Testis (tissue), 2 donors: ENCODE measurements around the gene SCUBE3.

Experiments used
- POLR2A ChIP-seq: fragments of 450-650 bp; IDR thresholded peaks from one replicate; pipeline ENCODE4 v1.6.1; 2017; ENCODE audit warnings: antibody characterized with exemption, mild to moderate bottlenecking, moderate library complexity
- TF ChIP-seq, protein P1 (sequence below), 3 experiments: fragments of 450-650 bp in 2 of 3; fragments of 200-600 bp in 1 of 3; sonication (generic) in 1 of 3; IDR thresholded peaks; one replicate each; pipeline ENCODE4 v1.5.1; 2016 to 2019; ENCODE audit warnings: antibody characterized with exemption in 3 of 3, mild to moderate bottlenecking in 2 of 3, moderate library complexity in 1 of 3

DNA sequence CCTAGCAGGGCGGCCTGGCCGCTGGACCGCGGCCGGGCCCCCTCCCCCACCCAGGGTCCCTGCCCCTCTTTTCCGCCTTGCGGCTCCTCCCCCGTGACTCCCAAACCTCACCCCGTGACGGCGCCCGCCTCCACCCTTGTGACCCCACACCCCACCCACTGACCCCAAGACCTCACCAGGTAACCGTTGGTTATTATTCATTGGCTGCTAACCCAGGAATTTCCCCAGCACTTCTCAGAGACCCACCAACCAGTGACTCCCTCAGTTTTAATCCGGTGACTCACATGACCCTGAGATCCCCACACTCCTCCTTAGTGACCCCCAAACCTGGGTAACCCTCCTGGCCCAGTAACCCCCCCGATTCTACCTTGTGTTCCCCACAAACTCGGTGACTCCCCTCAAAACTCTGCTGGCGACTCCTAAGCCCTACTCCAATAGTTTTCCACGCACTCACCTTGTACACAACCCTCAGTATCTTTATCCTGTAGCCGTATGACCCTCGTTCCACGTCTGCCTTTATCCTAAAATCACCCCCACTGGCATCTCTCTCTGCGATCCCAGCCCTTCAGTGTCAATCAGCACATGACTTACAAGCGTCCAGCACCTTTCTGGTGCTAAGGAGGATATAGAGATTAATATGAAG, 46.3 kb downstream of the SCUBE3 start:
- no peak for TF ChIP-seq POLR2A
- TF ChIP-seq, protein P1, sequence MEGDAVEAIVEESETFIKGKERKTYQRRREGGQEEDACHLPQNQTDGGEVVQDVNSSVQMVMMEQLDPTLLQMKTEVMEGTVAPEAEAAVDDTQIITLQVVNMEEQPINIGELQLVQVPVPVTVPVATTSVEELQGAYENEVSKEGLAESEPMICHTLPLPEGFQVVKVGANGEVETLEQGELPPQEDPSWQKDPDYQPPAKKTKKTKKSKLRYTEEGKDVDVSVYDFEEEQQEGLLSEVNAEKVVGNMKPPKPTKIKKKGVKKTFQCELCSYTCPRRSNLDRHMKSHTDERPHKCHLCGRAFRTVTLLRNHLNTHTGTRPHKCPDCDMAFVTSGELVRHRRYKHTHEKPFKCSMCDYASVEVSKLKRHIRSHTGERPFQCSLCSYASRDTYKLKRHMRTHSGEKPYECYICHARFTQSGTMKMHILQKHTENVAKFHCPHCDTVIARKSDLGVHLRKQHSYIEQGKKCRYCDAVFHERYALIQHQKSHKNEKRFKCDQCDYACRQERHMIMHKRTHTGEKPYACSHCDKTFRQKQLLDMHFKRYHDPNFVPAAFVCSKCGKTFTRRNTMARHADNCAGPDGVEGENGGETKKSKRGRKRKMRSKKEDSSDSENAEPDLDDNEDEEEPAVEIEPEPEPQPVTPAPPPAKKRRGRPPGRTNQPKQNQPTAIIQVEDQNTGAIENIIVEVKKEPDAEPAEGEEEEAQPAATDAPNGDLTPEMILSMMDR (IDR thresholded peaks at IDR 0.05), result no peak
